NOMO-1 treated with dmso at 0.1 percent for 144 hours (cell line): ENCODE data around the gene TIMM17A.

ENCODE experiments used
- DNase-seq: peaks from one replicate; lab custom pipeline; 2025; ENCODE audit not compliant: unreplicated experiment; lab: John Stamatoyannopoulos, UW

TIMM17A gene

DNA sequence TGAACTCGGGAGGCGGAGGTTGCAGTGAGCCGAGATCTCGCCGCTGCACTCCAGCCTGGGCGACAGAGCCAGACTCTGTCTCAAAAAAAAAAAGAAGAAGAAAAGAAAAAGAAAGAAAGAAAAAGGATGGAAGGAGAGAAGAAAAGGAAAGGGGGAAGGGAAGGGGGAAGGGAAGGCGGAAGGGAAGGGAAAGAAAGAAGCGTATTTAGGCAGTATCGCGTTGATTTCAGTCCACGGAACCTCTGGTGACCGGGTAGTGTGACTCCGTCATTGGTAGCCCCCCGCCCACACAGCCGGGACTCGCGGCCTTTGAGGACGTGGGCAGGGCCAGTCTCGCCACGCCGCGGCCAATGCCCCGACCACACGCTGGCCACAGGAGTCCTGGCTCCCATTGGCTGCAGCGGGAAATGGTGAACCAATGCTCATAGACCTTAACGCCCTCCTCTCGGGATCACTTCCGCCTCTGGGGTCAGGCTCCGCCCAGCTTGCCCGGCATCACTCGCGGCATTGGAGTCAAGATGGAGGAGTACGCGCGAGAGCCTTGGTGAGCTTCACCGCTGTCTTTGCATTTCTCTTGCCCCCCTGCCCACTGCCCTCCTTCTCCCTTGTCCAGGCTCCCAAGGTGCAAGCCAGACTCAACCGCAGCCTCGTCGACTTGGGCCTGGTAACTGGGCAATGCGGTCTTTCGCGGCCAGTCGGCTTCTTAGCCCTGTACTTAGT, at the start of gene TIMM17A:
Gene TIMM17A, plus strand, starts transcription at position 495 of the 720 bp plus-strand sequence. Its CDS starts 24 bp downstream, at position 519.
- peak; percentile 98 for DNase-seq

DNA sequence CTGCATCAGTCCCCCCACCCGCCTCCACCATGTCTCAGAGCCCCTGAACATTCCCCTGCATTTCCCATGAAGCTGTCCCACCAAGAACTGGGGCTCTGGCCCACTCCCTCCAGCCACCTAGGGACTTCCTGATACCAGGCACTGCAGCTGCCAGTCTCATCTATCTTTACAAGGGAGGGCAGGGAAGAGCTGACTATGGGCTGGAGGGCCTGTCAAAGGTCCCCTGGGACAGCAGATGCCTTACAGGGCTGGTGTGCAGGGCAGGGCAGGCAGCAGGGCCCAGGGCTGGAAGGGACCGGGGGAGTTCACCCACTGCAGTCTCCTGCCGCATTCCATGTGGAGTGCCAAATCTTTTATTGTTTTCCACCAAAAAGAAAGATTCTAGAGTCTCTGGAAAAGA, 49.0 kb upstream of the TIMM17A start:
- DNase-seq, result no peak

DNA sequence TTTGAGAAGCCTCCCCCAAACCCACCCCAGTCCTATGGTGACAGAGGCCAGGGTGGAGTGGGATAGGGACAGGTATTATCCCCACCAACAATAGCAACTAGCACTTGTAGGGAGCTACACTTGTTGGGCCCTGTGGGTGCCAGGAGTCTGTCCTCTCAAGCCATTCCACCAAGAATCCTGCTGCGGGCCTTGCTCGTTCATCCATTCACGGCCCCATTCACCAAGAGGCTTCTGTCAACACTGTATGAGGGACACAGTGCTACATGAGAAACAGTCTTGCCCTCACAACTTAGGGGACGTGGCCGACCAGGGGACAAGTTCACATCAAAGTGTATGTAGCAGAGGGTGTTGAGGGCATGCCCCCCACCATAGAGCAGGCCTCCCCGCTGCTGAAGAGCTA, 47.7 kb upstream of the TIMM17A start:
- DNase-seq, result no peak

DNA sequence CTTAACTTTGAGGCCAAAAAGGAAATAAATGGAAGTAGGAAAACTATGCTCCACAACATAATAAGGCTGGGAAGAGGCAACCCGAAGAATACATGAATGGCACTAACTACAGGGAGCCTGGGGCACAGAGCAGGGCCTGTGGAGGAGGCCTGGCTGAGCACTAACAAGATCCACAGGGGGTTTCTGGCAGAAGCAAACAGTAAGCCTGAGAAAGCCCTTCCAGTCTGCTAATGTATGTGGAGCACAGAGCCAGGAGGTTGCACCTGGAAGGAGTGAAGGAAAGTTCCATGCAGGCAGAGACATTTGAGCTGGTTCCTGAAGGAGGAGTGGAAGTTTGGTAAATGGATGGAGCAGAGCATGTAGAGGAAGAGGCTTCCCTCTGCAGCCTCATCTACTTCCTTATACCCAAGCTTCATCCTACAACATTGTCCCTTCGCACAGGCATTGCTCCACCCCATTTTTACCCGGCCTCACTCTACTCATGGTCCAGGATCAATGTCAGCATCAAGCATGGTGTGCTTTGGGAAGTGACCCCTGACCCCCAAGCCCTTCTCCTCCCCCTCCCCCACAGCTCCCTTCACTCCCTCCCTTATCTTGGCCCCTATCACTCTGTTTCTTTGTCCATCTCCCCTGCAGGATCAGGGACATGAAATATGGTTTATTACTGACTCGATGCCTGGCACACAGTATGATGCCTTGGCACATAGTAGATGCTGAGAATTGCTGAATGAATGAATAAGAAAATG, 43.3 kb upstream of the TIMM17A start:
- no peak for DNase-seq

DNA sequence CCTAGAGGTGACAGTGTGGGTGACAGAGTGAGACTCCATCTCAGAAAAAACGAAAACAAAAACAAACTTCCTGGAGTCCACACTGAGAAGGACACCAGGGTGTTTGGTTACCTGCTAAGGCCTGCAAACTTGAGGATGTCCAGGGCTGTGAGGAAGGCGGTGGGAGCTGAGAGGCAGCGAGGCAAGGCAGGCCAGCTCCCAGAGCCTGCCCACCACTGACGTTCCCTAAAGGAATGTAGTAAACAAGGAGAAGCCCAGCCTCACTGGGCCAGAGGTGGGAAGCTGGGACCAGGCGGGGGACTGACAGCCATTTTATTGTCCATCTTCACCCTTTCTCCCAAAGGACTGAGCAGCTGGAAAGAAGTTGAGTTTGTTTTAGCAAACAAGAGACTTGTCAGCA, 42.5 kb upstream of the TIMM17A start:
- DNase-seq, result no peak

DNA sequence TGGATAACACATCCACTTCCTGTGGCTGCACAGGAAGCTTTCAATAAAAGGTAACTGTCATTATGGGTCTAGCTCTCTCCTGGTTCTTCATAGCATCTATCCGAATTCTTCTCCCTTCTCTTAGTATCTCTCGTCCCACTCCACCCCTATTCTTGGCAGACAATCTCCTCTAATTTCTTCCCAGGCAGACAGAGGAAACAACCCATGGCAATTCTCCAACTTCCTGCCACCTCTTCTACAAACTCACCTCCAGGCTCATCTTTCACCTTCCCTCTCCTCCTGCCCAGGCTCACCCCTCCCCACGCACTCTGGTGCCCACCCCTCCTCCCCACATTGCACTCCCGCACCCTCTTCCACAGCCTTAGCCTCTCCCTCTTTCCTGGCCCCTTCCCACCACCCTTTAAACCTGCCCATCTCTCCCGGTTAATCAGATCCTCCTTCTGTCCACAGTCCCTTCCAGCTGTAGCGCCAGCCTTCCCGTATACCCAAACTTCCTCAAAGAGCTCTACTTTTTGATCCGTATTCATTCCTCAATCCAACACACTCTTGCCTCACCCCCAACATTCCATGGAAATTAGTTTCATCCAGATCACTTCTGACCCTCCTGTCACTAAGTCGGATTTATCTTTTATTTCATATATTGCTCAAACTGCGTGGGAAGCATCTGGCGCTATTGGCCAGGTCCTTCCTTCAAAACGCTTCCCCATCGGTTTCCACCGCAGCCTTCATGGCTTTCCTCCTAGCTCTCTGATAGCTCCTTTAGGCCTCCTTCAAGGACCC, 40.7 kb upstream of the TIMM17A start:
- no peak for DNase-seq

DNA sequence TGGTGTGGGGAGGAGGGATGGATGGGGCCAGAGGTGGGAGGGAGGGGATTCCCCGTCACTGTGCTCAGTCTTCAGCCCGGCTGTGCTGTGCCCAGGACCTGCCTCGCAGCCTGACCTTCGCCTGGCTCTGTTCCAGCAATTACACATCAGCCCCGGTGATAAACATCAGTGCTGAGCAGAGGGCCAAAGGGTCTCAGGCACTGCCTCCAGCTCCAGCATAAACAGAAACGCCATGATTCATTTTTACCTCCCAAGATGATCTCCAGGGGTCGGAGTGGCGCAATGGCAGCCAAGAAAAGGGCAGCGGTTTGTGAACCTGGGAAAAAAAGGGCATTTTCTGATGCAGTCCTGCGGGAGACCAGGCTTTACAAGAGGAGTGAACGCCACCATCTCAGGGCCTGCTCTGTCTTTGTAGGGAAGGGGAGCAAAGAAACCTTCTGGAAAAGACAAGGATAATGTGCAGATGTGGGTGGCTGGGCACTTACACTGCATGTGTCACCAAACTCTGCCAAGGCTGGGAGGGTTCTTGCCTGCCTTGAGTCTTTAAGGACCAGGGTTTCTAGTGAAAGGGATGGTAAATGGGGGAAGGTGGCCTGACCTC, 38.6 kb upstream of the TIMM17A start:
- DNase-seq, result no peak

DNA sequence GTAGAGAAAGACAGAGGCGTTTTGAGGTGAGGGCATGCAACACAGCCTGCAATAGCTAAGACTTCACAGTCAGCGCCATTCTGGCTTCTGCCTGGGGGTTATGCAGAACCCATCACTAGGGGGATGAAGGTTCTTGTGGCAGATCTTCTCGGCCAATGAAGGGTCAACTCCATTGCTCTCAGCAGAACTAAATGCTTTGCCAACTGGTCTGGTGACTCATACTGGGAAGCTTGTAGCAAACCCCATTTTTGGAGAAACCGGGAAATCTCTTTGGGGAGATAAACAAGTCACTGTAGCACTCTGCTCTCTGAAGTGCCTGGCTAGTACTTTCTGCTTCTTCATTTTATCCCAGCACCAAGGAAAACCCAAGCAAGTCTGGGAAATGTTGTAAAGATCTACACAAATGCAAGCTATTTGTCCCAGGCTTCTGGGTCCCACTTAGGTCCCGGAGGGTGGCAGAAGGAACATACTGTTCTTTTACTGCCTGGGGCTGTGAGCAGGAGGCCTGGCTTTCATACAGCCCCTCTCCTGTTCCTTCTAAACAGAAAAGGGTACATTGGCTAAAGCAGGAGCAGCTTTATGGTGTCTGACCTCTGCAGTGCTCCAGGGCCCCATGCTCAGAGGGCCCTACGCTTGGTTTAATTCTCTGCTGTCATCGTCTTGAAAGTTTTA, 37.8 kb upstream of the TIMM17A start:
- DNase-seq, result no peak

DNA sequence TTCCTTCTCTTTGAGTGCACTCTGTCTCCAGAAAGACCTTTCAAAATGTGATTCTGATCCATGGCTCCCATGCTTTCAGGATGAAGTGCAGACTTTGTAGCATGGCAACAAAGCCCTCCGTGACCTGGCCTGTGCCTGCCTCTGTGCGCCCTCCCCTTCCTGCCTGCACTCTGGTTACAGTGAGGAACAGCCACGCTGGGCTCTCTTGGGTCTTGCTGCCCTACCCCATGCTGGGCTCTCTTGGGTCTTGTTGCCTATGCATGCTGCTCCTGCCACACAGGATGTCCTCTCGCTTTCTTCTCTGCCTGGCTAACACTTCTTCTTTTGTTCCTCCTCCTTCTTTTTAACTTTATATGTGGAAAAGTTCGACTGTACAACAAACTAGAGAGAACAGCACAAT, 37.0 kb upstream of the TIMM17A start:
- no peak for DNase-seq

DNA sequence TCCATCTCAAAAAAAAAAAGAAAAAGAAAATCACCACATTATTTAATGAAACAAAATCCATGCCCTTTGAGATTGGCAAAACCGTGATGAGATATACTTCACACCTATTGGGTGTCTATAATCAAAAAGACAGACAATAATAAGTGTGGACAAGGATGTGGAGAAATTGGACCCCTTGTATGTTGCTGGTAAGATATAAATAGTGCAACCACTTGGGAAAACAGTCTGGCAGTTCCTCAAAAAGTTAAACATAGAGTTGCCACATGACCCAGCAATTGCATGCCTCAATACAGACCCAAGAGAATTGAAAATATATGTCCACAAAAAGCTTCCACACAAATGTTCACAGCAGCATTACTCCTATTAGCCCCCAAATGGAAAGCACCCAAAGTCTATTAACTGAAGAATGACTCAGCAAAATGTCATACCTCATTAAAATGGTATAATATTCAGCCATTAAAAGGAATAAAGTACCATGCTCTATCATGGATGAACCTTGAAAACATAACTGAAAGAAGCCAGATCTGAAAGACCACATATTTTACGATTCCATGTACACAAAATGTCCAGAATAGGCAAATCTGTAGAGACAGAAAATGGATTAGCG, 33.2 kb upstream of the TIMM17A start:
- no peak for DNase-seq

DNA sequence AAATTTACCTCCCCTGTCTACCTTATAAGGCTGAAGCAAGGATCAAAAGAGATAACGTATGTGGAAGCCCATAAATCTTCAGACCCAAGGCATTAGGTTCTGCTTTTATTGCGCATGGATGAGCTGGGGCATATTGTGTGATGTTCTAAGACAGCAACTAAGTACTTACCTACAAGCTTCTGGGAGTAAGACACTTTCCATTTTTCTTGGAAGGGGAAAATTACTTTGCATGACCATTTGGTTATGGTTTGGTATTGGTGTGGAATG, 30.1 kb upstream of the TIMM17A start:
- no peak for DNase-seq

DNA sequence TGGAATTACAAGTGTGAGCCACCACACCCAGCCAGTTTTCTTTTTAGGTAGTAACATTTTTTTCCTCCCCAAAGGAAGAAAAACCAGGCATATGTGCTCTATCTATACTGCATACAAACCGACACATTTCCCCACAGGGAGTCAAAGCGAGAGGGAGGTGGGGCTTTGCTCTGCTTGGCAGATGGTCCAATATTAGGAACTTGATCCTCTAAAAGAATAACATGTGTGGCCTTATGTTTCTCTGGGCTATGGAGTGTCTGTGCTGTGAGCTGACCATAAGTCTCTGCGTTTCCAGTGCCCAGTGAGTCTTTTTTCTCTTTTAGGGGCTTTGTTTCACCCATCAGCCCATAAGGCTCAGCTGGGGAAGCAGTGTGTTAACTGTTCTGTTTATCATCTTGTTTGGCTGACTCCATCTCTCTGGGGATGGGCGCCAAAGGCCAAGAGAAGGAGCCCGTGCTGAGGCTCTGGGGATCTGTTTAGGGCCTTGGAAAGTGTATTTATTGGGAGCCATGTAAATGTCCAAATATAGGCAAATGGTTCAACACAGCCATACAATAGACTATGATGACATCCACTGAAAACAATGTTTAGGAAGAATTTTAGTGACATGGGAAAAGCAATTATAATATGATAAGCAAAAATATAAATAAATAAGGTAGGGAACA, 29.2 kb upstream of the TIMM17A start:
- no peak for DNase-seq

DNA sequence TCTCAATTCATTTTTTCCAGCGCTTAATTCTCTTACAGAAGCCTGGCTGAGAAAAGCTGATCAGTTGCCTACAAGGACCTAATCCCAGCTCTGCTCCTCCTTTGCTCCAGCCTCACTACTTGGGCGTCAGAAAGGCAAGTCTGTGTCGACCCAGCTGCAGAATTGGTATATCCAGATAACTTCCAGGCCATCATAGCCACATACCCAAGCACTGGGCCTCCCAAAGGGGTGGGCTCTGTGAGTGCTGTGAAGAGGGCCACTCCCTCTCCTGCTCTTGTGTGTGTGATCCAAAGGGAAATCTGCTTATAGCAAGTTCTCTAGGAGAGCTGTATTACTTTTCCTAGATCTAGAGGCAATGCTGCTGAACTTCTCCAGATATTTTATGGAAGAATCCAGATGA, 27.0 kb upstream of the TIMM17A start:
- DNase-seq, result no peak

DNA sequence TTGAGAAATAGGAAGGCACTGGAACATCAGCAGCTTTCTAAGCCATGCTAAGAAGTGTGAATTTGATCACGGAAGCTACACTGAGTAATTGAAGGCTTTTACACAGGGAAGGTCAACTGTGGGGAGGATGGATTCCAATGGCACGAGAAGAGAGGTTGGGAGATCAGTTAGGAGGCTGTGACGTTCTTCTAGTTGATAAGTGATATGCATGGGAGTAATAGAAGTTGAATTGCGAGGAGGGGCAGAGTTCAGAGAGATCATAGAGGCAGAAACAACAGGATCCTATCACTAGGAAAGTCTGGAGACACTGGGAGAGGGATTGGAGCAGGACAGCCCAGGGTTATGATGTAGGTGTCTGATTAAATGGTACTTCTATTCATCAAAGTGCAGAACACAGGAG, 25.2 kb upstream of the TIMM17A start:
- DNase-seq, result no peak

DNA sequence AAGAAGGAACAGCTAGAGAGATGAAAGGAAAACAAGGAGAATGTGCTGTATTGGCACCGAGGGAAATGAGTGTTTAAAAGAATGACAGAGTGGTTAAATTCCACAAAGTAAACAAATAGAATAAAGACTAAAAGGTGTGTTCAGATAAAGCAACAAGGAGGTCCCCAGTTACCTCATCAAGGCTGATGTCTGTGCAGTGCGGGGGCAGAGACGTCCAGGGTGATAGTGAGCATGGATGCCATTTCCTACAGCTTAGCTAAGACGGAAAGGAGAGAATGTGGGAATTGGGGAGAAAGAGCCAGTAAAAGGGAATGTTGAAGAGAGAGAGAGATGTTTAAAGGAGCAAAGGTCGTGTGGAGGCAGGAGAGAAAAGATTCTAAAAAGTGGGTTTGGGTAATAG, 24.5 kb upstream of the TIMM17A start:
- no peak for DNase-seq

DNA sequence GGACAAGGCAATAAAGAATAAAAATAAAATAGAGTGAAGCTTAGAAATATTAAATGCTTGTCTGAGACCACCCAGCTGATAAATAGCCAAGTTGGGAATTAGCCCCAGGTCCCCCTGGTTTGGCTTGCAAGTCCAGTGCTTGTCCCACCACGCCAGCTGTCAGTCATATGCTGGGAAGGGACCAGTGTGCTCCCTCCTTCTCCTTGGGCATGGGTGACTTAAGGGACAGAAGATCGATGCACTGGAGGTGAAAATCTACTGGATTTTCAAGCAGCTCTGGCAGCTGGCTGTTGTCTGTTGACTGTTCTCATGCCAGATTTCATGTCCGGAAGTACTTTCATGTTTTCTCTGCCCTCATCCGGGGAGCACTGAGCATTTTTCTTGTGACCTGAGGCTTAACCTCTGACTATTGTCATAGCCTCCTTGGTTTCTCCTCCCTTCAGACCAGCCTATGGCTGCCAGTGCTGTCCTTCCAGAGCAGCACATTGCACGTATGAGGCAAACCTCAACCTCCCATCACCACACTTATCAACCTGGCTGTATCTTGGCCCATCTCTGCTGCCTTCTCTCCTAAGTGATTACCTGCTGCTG, 21.4 kb upstream of the TIMM17A start:
- DNase-seq, result no peak

DNA sequence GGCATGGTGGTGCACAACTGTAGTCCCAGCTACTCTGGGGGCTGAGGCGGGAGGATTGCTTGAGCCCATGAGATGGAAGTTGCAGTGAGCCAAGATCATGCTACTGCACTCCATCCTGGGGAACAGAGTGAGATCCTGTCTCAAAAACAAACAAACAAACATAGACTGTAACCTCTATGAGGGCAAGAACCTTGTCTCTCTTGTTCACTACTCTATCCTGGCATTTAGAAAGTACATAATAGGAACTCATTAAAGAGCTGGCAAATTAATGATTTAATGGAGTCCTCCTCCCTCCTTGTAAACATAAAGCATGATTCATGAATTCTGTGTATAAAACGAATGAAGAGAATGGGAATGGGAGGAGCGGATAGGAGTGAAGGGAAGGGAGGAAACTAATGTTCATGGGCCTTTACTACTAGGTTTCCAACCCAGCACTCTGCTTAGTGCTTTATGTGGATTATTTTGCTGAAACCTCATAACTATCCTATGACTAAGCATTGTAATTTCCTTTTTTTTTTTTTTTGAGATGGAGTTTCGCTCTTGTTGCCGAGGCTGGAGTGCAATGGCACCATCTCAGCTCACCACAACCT, 17.6 kb upstream of the TIMM17A start:
- peak; percentile 2 for DNase-seq

DNA sequence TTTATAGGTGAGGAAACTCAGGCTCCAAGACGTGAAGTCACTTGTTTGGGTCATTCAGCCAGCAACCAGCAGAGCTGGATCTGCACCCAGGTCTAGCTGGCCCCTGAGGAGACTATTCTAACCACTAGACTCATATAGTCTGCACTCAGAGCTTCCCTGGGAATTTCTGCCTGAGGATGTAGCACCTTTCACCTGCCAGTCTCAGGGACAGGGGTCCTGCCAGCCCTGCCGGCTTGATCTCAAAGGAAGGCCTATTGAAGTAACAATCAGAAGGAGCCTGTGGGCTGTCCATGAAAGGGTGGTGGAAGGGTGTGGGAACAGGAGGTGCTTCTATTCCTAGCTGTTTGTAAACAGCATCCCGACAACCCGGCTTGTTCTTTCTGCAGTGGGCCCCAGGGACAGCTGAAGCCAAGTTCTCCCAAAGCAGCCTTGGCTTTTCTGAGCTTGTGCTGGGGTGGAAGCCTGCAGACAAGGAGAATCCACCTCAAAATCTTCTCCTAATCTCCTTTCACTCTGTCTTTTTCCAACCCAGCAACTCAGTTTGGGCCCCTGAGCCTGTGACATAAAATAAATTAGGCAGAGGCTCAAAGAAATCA, 16.8 kb upstream of the TIMM17A start:
- no peak for DNase-seq

DNA sequence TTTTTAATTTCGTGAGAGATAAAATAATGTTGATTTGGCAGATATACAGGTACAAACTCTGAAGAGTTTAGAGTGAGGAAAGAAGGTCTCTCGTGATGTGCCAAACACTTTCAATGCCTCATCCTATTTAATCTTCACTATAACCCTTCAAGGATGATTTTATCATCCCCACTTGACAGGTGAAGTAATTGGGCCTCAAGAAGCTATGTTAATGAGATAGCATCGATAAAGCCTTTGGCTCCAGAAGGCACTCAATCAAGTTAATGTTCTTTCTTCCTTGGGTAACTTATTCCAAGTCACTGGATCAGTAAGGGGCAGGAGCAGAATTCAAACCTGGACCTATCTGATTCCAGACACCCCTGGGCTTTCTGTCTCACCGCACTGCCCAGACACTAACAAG, 16.2 kb upstream of the TIMM17A start:
- no peak for DNase-seq
